Brain pericyte (primary cell): Measurements from ENCODE around the gene BFSP2.
"Not testable (repeated sequence)": the region's sequence is repeated elsewhere in the genome, so short reads cannot be mapped to it uniquely, and the experiment has no call there.

Source experiments
- DNase-seq: peaks from one replicate; pipeline ENCODE4 v3.0.0-alpha.2; 2012; ENCODE audit warnings: low read depth, low spot score

BFSP2 gene

GRCh38 chr3:133520286-133520685, 120.4 kb downstream of the BFSP2 start:
- DNase-seq = no peak

GRCh38 chr3:133520938-133521337, 121.1 kb downstream of the BFSP2 start:
- not testable (repeated sequence) for DNase-seq

- no peak for DNase-seq
Measured at GRCh38 chr3:133521946-133522345, 122.1 kb downstream of the BFSP2 start.

- DNase-seq = not testable (repeated sequence)
Measured at GRCh38 chr3:133523758-133524157, 123.9 kb downstream of the BFSP2 start.
